HCT116 (cell line): ENCODE data around the gene TFAP2B. TPM values are rescaled to one million over a fixed set of nuclear protein-coding genes. Genes with fewer than 3 reads are reported as not detected.

Source experiments
- ATAC-seq: fragments of 200-7000 bp; cut with Tn5 transposase; 2 replicates; pipeline ENCODE4 v1.9.1; 2020; ENCODE audit warnings: mild to moderate bottlenecking, moderate library complexity
- BruUV-seq: library from RNA; stranded (reverse); fragments of 400-500 nt; replicated peaks from 2 replicates; lab custom pipeline; 2021; lab: Mats Ljungman, UMichigan
- CTCF ChIA-PET: fragments of 300-600 bp; sonication (Branson Sonifier 250); formaldehyde crosslinking; loops from one replicate; lab custom pipeline; 2021; ENCODE audit warnings: antibody characterized with exemption; lab: Charles Lee
- POLR2A ChIA-PET: fragments of 300-600, 350-600 bp; sonication (Branson Sonifier 250); formaldehyde crosslinking; loops from one replicate; lab custom pipeline; 2021; ENCODE audit warnings: antibody characterized with exemption; lab: Charles Lee
- RAD21 ChIA-PET, 2 experiments: fragments of 300-600 bp; sonication (Branson Sonifier 250); formaldehyde crosslinking; loops; one replicate each; lab custom pipeline; 2023; ENCODE audit warnings: low total read pairs in 2 of 2; ENCODE audit not compliant: uncharacterized antibody in 2 of 2, unreplicated experiment in 2 of 2, low non-redundant PET in 1 of 2; lab: Charles Lee
- DNase-seq: peaks from one replicate; pipeline ENCODE4 v3.0.0-alpha.2; 2010; ENCODE audit warnings: low read depth, low spot score
- H2AFZ ChIP-seq: fragments of 200-600 bp; shearing (Covaris generic), sonication (generic); 2 replicates; pipeline ENCODE4 v1.6.1; 2017; ENCODE audit warnings: low read depth, mixed run types, mixed read lengths, antibody characterized with exemption, low read length; ENCODE audit not compliant: poor library complexity, severe bottlenecking
- H3K27ac ChIP-seq: 2 replicates; pipeline ENCODE4 v1.5.1; 2012; ENCODE audit warnings: low read depth, low read length
- H3K27me3 ChIP-seq: fragments of 200-600 bp; sonication (generic); 2 replicates; pipeline ENCODE4 v1.6.1; 2016; ENCODE audit warnings: mixed run types, low read length, mixed read lengths; ENCODE audit not compliant: insufficient read depth
- H3K36me3 ChIP-seq, 2 experiments: fragments of 200-500 bp in 1 of 2; fragments of 200-600 bp in 1 of 2; sonication (Bioruptor generic) in 1 of 2; sonication (generic) in 1 of 2; 2 replicates each; pipeline versions ENCODE4 v1.5.1 to v1.6.1; 2014 to 2016; ENCODE audit warnings: low read length in 2 of 2, inconsistent platforms in 1 of 2, mixed read lengths in 1 of 2, mixed run types in 1 of 2; ENCODE audit not compliant: insufficient read depth in 2 of 2, control insufficient read depth in 1 of 2
- H3K4me1 ChIP-seq, 2 experiments: fragments of 200-600 bp in 1 of 2; sonication (generic) in 1 of 2; 2 replicates each; pipeline versions ENCODE4 v1.5.1 to v1.6.1; 2012 to 2017; ENCODE audit warnings: low read length in 2 of 2, inconsistent platforms in 1 of 2, mild to moderate bottlenecking in 1 of 2, mixed read lengths in 1 of 2, mixed run types in 1 of 2, moderate library complexity in 1 of 2; ENCODE audit not compliant: insufficient read depth in 2 of 2, control insufficient read depth in 1 of 2
- H3K4me2 ChIP-seq: fragments of 200-600 bp; sonication (generic); 2 replicates; pipeline ENCODE4 v1.6.1; 2017; ENCODE audit warnings: mixed run types, low read length, mixed read lengths
- H3K4me3 ChIP-seq, 2 experiments: fragments of 200-600 bp in 1 of 2; sonication (generic) in 1 of 2; replicated peaks in 1 of 2; 2 replicates each; pipeline ENCODE4 v1.5.1; 2011 to 2016; ENCODE audit warnings: low read length in 2 of 2, control low read depth in 1 of 2, low read depth in 1 of 2, mild to moderate bottlenecking in 1 of 2, mixed read lengths in 1 of 2, mixed run types in 1 of 2
- H3K79me2 ChIP-seq: fragments of 200-600 bp; sonication (generic); 2 replicates; pipeline ENCODE4 v1.6.1; 2017; ENCODE audit warnings: mild to moderate bottlenecking, mixed run types, low read length, moderate library complexity, mixed read lengths; ENCODE audit not compliant: insufficient read depth
- H3K9ac ChIP-seq: fragments of 200-600 bp; sonication (generic); 2 replicates; pipeline ENCODE4 v1.6.1; 2016; ENCODE audit warnings: low read length, mixed read lengths
- H3K9me2 ChIP-seq: fragments of 200-600 bp; sonication (generic), shearing (Covaris generic); 2 replicates; pipeline ENCODE4 v1.6.1; 2017; ENCODE audit warnings: mixed run types, mild to moderate bottlenecking, moderate library complexity; ENCODE audit not compliant: insufficient read depth
- H3K9me3 ChIP-seq, 2 experiments: fragments of 200-500 bp in 1 of 2; fragments of 200-600 bp in 1 of 2; sonication (Bioruptor generic) in 1 of 2; sonication (generic) in 1 of 2; 2 replicates each; pipeline ENCODE4 v1.6.1; 2014 to 2017; ENCODE audit warnings: low read length in 2 of 2, mixed read lengths in 2 of 2, inconsistent platforms in 1 of 2, low read depth in 1 of 2, mild to moderate bottlenecking in 1 of 2, mixed run types in 1 of 2, moderate library complexity in 1 of 2; ENCODE audit not compliant: control insufficient read depth in 1 of 2, insufficient read depth in 1 of 2
- H4K20me1 ChIP-seq: fragments of 200-600 bp; sonication (generic), shearing (Covaris generic); 2 replicates; pipeline ENCODE4 v1.6.1; 2017; ENCODE audit warnings: mixed run types, mild to moderate bottlenecking, moderate library complexity; ENCODE audit not compliant: insufficient read depth
- CEBPB ChIP-seq: IDR thresholded peaks from 2 replicates; pipeline ENCODE4 v1.6.1; 2012; ENCODE audit warnings: low read depth
- EGR1 ChIP-seq: IDR thresholded peaks from 2 replicates; pipeline ENCODE4 v1.6.1; 2012; ENCODE audit warnings: low read depth
- ELF1 ChIP-seq: IDR thresholded peaks from 2 replicates; pipeline ENCODE4 v1.6.1; 2012; ENCODE audit warnings: low read depth, borderline replicate concordance
- EZH2 ChIP-seq: fragments of 200-600 bp; sonication (generic); IDR thresholded peaks from 2 replicates; pipeline ENCODE4 v1.6.1; 2017; ENCODE audit warnings: antibody characterized with exemption, mixed run types
- EZH2phosphoT487 ChIP-seq: fragments of 200-600 bp; IDR thresholded peaks from 2 replicates; pipeline ENCODE4 v1.6.1; 2018; ENCODE audit warnings: antibody characterized with exemption, borderline replicate concordance
- FOSL1 ChIP-seq: IDR thresholded peaks from 2 replicates; pipeline ENCODE4 v1.6.1; 2012; ENCODE audit warnings: low read depth
- JUND ChIP-seq: IDR thresholded peaks from 2 replicates; pipeline ENCODE4 v1.6.1; 2012
- MAX ChIP-seq: IDR thresholded peaks from 2 replicates; pipeline ENCODE4 v1.6.1; 2012
- POLR2AphosphoS5 ChIP-seq: IDR thresholded peaks from 2 replicates; pipeline ENCODE4 v1.6.1; 2011; ENCODE audit warnings: mild to moderate bottlenecking, low read depth, low read length, moderate library complexity
- REST ChIP-seq: IDR thresholded peaks from 2 replicates; pipeline ENCODE4 v1.6.1; 2012; ENCODE audit warnings: low read depth
- SIN3A ChIP-seq: IDR thresholded peaks from 2 replicates; pipeline ENCODE4 v1.6.1; 2012; ENCODE audit warnings: low read depth
- SP1 ChIP-seq: IDR thresholded peaks from 2 replicates; pipeline ENCODE4 v1.6.1; 2012; ENCODE audit warnings: low read depth
- TCF7L2 ChIP-seq: IDR thresholded peaks from 2 replicates; pipeline ENCODE4 v1.7.0; 2011; ENCODE audit warnings: borderline replicate concordance, inconsistent platforms; ENCODE audit not compliant: insufficient read depth, insufficient read length; ENCODE audit errors: extremely low read depth
- YY1 ChIP-seq: IDR thresholded peaks from 2 replicates; pipeline ENCODE4 v1.6.1; 2011; ENCODE audit warnings: low read length, low read depth, moderate library complexity, mild to moderate bottlenecking; ENCODE audit not compliant: insufficient replicate concordance; ENCODE audit errors: extremely low read depth
- ZNF274 ChIP-seq: fragments of 200-500 bp; sonication (Bioruptor generic); IDR thresholded peaks from 2 replicates; pipeline ENCODE4 v1.6.1; 2014; ENCODE audit warnings: mild to moderate bottlenecking, low read depth, low read length, inconsistent platforms
- intact Hi-C: fragments of 100-400 bp; cut with micrococcal nuclease; formaldehyde crosslinking; loops from 2 replicates; pipeline ENCODE4 v1.10.0; 2022
- total RNA-seq: library from RNA; stranded (reverse); gene quantifications from one replicate; pipeline ENCODE4 v1.2.1, GENCODE V29; 2021; ENCODE audit not compliant: unreplicated experiment

Gene TFAP2B
- total RNA-seq, 1 experiment from 2014 or later, result not detected

GRCh38 chr6:50820869-50821264, 2.2 kb downstream of the TFAP2B start:
- no peak overlapping the region for H3K27ac ChIP-seq
- H3K4me2 ChIP-seq, result no peak overlapping the region
- H3K9me2 ChIP-seq, result no peaks in the 10 kb centered on the region
- no peaks in the 10 kb centered on the region for H3K9me3 ChIP-seq
- ChIA-PET CTCF (no interaction called here), POLR2A (no interaction called here), RAD21 (no interaction called here)
- H3K4me3 ChIP-seq, result no peak overlapping the region
- no peak overlapping the region for H3K9ac ChIP-seq
- H3K4me1 ChIP-seq, result no peaks in the 10 kb centered on the region
- H3K36me3 ChIP-seq, result no peaks in the 10 kb centered on the region; a peak in 1 of 4 replicates
- intact Hi-C loops, result no loop called here
- BruUV-seq, result no TSS peak
- no peaks in the 10 kb centered on the region for H3K27me3 ChIP-seq
- no peak overlapping the region for H2AFZ ChIP-seq
- TF ChIP-seq EZH2 (no peak), ZNF274 (no peak), MAX (no peak), ELF1 (no peak), SIN3A (no peak), EZH2phosphoT487 (no peak), YY1 (no peak), EGR1 (no peak), FOSL1 (no peak), CEBPB (no peak), TCF7L2 (no peak), REST (no peak), JUND (no peak), POLR2AphosphoS5 (no peak), SP1 (no peak)
- DNase-seq, result no peak
- no peaks in the 10 kb centered on the region for H3K79me2 ChIP-seq
- ATAC-seq, result no peak
- no peaks in the 10 kb centered on the region for H4K20me1 ChIP-seq
